Measurements from ENCODE around the gene OAF. TPM values are rescaled to one million over a fixed set of nuclear protein-coding genes. Genes with fewer than 3 reads are reported as not detected.
A peak's percentile ranks its signal among the peaks of the same experiment; 100 is the strongest.

Gene OAF
- total RNA-seq, 2 experiments from 2014 or later: 3.7 to 4.6 TPM

- Mint-ChIP-seq H3K4me3 (no peak overlapping the region), H3K27me3 (no peaks in the 10 kb centered on the region), H3K27ac (no peak overlapping the region), H3K36me3 (ENCODE audit: low read depth) (no peaks in the 10 kb centered on the region), H3K9me3 (no peaks in the 10 kb centered on the region), H3K4me1 (ENCODE audit: low read depth) (peaks cover 9% of the 10 kb centered on the region)
- intact Hi-C loops (cut with micrococcal nuclease): no loop called here
- ATAC-seq (no peak), DNase-seq (no peak)
- TF ChIP-seq CTCF (IDR thresholded peaks at IDR 0.05): no peak
- POLR2A ChIA-PET: no interaction called here
- CTCF ChIA-PET: interaction anchor here (0.9 kb wide), 1 partner anchor 14 kb away, joined by 3 read pairs; no protein-coding TSS in a partner anchor
These were observed 9.9 kb downstream of the OAF start for GRCh38 chr11:120220747-120221037.

GRCh38 chr11:120221115-120221752 lies 10.4 kb downstream of the OAF start:
- no peaks in the 10 kb centered on the region for H3K27me3 Mint-ChIP-seq
- POLR2A ChIA-PET: no interaction called here
- no peaks in the 10 kb centered on the region for H3K36me3 Mint-ChIP-seq (ENCODE audit: low read depth)
- H3K4me3 Mint-ChIP-seq: no peak overlapping the region
- ATAC-seq (peak; percentile 30), DNase-seq (no peak)
- no peaks in the 10 kb centered on the region for H3K9me3 Mint-ChIP-seq
- CTCF ChIA-PET: interaction anchor here (0.9 kb wide), 2 partner anchors 14 to 82 kb away, joined by 3 read pairs; no protein-coding TSS in a partner anchor
- intact Hi-C loops (cut with micrococcal nuclease): no loop called here
- no peak overlapping the region for H3K27ac Mint-ChIP-seq
- TF ChIP-seq CTCF (IDR thresholded peaks at IDR 0.05): no peak
- H3K4me1 Mint-ChIP-seq (ENCODE audit: low read depth): peaks cover 9% of the 10 kb centered on the region

- Mint-ChIP-seq H3K27ac (no peak overlapping the region), H3K9me3 (no peaks in the 10 kb centered on the region), H3K27me3 (no peaks in the 10 kb centered on the region), H3K36me3 (ENCODE audit: low read depth) (no peaks in the 10 kb centered on the region), H3K4me1 (ENCODE audit: low read depth) (peaks cover 9% of the 10 kb centered on the region), H3K4me3 (no peak overlapping the region)
- DNase-seq (no peak), ATAC-seq (no peak)
- CTCF ChIA-PET: interaction anchor here (4.9 to 19.2 kb wide), 2 partner anchors 13 to 78 kb away, joined by 23 to 437 read pairs; no protein-coding TSS in a partner anchor
- intact Hi-C loops (cut with micrococcal nuclease): no loop called here
- POLR2A ChIA-PET: no interaction called here
- TF ChIP-seq CTCF (IDR thresholded peaks at IDR 0.05): no peak
These were observed 12.1 kb downstream of the OAF start for GRCh38 chr11:120222916-120223315.

- DNase-seq: no peak
- CTCF ChIA-PET: interaction anchor here (4.9 to 19.2 kb wide), 3 partner anchors 12 to 77 kb away, joined by 23 to 437 read pairs (median 88); no protein-coding TSS in a partner anchor
- Mint-ChIP-seq H3K36me3 (ENCODE audit: low read depth) (no peaks in the 10 kb centered on the region), H3K9me3 (no peaks in the 10 kb centered on the region), H3K27ac (no peak overlapping the region), H3K4me1 (ENCODE audit: low read depth) (peaks cover 9% of the 10 kb centered on the region), H3K4me3 (no peak overlapping the region), H3K27me3 (no peaks in the 10 kb centered on the region)
- intact Hi-C loops (cut with micrococcal nuclease): no loop called here
- no peak for TF ChIP-seq CTCF (IDR thresholded peaks at IDR 0.05)
- POLR2A ChIA-PET: no interaction called here
- no peak for ATAC-seq
These were observed 13.0 kb downstream of the OAF start for GRCh38 chr11:120223793-120224192.

GRCh38 chr11:120224361-120224760 lies 13.5 kb downstream of the OAF start:
- ATAC-seq: no peak
- intact Hi-C loops (cut with micrococcal nuclease): no loop called here
- no peak for DNase-seq
- ChIA-PET CTCF (interaction anchor here (2.5 to 19.2 kb wide), 4 partner anchors 11 to 76 kb away, joined by 9 to 437 read pairs (median 56); no protein-coding TSS in a partner anchor), POLR2A (no interaction called here)
- no peaks in the 10 kb centered on the region for H3K9me3 Mint-ChIP-seq
- H3K27ac Mint-ChIP-seq: no peak overlapping the region
- no peak overlapping the region for H3K4me3 Mint-ChIP-seq
- no peaks in the 10 kb centered on the region for H3K36me3 Mint-ChIP-seq (ENCODE audit: low read depth)
- peaks cover 9% of the 10 kb centered on the region for H3K4me1 Mint-ChIP-seq (ENCODE audit: low read depth)
- TF ChIP-seq CTCF (IDR thresholded peaks at IDR 0.05): no peak
- no peaks in the 10 kb centered on the region for H3K27me3 Mint-ChIP-seq

Data from activated CD8-positive, alpha-beta T cell treated with anti-CD3 and anti-CD28 coated beads for 36 hours (primary cell).